Spleen (tissue), 11 donors: ENCODE data around the gene SDK1. TPM values are rescaled to one million over a fixed set of nuclear protein-coding genes. Genes with fewer than 3 reads are reported as not detected.

Experiments
- DNase-seq: peaks from one replicate; pipeline ENCODE4 v3.0.0-alpha.2; 2020
- H3K27ac ChIP-seq, 8 donors: fragments of 200-600 bp; sonication (generic) in 7 of 8; 1 replicate in 4 of 8; 2 replicates in 4 of 8; pipeline versions ENCODE4 v1.5.0 to v1.8.0; 2016 to 2021; ENCODE audit warnings: inconsistent platforms in 4 of 8, mild to moderate bottlenecking in 4 of 8, moderate library complexity in 1 of 8
- H3K27me3 ChIP-seq, 7 donors: fragments of 200-600 bp; sonication (generic) in 6 of 7; replicated peaks in 1 of 7; 1 replicate in 4 of 7; 2 replicates in 3 of 7; pipeline versions ENCODE4 v1.5.0 to v1.8.0; 2016 to 2021; ENCODE audit warnings: inconsistent platforms in 3 of 7, mild to moderate bottlenecking in 1 of 7
- H3K36me3 ChIP-seq, 6 donors: fragments of 200-600 bp; sonication (generic) in 5 of 6; 1 replicate in 4 of 6; 2 replicates in 2 of 6; pipeline versions ENCODE4 v1.5.0 to v1.8.0; 2016 to 2021; ENCODE audit warnings: inconsistent platforms in 2 of 6
- H3K4me1 ChIP-seq, 6 donors: fragments of 200-600 bp; sonication (generic) in 5 of 6; 1 replicate in 3 of 6; 2 replicates in 3 of 6; pipeline versions ENCODE4 v1.5.0 to v1.8.0; 2016 to 2021; ENCODE audit warnings: inconsistent platforms in 3 of 6
- H3K4me3 ChIP-seq, 8 donors: fragments of 200-600 bp; sonication (generic) in 7 of 8; 1 replicate in 4 of 8; 2 replicates in 4 of 8; pipeline versions ENCODE4 v1.5.0 to v1.8.0; 2016 to 2021; ENCODE audit warnings: inconsistent platforms in 4 of 8, mild to moderate bottlenecking in 4 of 8, moderate library complexity in 2 of 8
- H3K9me3 ChIP-seq, 8 donors: fragments of 200-600 bp; sonication (generic) in 7 of 8; 1 replicate in 4 of 8; 2 replicates in 4 of 8; pipeline versions ENCODE4 v1.5.0 to v1.8.0; 2016 to 2021; ENCODE audit warnings: inconsistent platforms in 4 of 8
- POLR2A ChIP-seq, 3 donors: fragments of 450-650 bp; IDR thresholded peaks; one replicate each; pipeline ENCODE4 v1.5.1; 2017; ENCODE audit warnings: antibody characterized with exemption in 3 of 3, mild to moderate bottlenecking in 1 of 3
- POLR2AphosphoS5 ChIP-seq, 3 donors: sonication (generic); formaldehyde crosslinking; IDR thresholded peaks; one replicate each; pipeline ENCODE4 v1.5.1; 2017; ENCODE audit warnings: antibody characterized with exemption in 3 of 3
- WGBS, 5 donors: extraction: QIAGEN DNeasy Blood & Tissue Kit in 3 of 5; methylation state at CpG; one replicate each; pipeline versions ENCODE4 v1.1.5 to v1.1.7; 2013 to 2018; 5-methylcytosine and 5-hydroxymethylcytosine counted together
- intact Hi-C: fragments of 100-400 bp; cut with DNase I; formaldehyde crosslinking; loops from one replicate; pipeline ENCODE4 v1.15.0; 2023; ENCODE audit warnings: low total_unique reads
- polyA plus RNA-seq, 3 donors: library from polyadenylated mRNA; stranded (reverse); fragments of 200-250 nt; gene quantifications; one replicate each; pipeline ENCODE4 v1.2.1, GENCODE V29; 2013
- total RNA-seq, 7 donors: library from RNA; depleted of rRNA in 3 of 7; stranded (reverse); fragments of >200 nt in 3 of 7; fragmentation: NEBNext Ultra II Directional in 4 of 7; extraction: Animal tissue kit (Norgen Biotek cat#: 25700) in 4 of 7; gene quantifications; one replicate each; pipeline versions ENCODE4 v1.1.0 to v1.2.1, GENCODE V29; 2016 to 2021
- TF ChIP-seq, protein P1 (sequence below), 11 experiments: fragments of 200-600 bp in 7 of 11; fragments of 450-650 bp in 4 of 11; sonication (generic) in 4 of 11; IDR thresholded peaks in 8 of 11; conservative IDR thresholded peaks in 3 of 11; 1 replicate in 7 of 11; 2 replicates in 4 of 11; pipeline versions ENCODE4 v1.4.0 to v1.8.0; 2016 to 2021; ENCODE audit warnings: antibody characterized with exemption in 11 of 11, inconsistent platforms in 4 of 11, mild to moderate bottlenecking in 1 of 11
- donor health status: healthy with polysubstance abuse.
- donor health status: DM: no; HTN: no; CAD: no; lungs with moderate emphysema.
- donor health status: DM: no; HTN: no; CAD: no.
- donor health status: Bipolar disorder and iron deficiency.
- donor health status: healthy.
- donor health status: DM: no; HTN: no; CAD: no.
- donor health status: DM: yes; HTN: yes; CAD: no.

Gene SDK1
- total and polyA plus RNA-seq, 10 donors: 3.2 to 54.1 (median 35.1) TPM

DNA sequence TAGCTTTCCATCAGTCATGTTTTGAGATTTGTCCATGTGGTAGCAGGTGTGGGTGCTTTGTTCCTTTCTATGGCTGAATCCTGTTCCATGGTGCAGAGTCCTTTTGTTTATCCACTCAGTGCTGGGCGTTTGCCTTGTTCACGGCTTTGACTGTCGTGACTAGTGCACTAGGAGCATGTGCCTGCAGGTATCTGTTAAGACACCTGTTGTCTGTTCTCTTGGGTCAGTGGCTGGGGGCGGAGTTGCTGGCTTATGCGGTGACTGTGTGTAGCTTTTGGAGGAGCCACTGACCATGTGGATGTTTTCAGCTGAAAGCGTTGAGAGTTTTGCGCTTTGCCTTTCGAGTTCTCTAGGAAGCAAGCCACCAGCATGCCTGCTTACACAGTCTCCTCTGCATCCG is 807.9 kb downstream of the SDK1 start:
- Histone ChIP-seq H3K27ac (no peak overlapping the region), H3K36me3 (peaks cover 0 to 12% (median 2%) of the 10 kb centered on the region in 6 donors), H3K27me3 (no peaks in the 10 kb centered on the region), H3K9me3 (no peaks in the 10 kb centered on the region), H3K4me3 (no peak overlapping the region), H3K4me1 (no peaks in the 10 kb centered on the region)
- peak; percentile 58 for DNase-seq
- intact Hi-C loops: no loop called here
- TF ChIP-seq, protein P1, sequence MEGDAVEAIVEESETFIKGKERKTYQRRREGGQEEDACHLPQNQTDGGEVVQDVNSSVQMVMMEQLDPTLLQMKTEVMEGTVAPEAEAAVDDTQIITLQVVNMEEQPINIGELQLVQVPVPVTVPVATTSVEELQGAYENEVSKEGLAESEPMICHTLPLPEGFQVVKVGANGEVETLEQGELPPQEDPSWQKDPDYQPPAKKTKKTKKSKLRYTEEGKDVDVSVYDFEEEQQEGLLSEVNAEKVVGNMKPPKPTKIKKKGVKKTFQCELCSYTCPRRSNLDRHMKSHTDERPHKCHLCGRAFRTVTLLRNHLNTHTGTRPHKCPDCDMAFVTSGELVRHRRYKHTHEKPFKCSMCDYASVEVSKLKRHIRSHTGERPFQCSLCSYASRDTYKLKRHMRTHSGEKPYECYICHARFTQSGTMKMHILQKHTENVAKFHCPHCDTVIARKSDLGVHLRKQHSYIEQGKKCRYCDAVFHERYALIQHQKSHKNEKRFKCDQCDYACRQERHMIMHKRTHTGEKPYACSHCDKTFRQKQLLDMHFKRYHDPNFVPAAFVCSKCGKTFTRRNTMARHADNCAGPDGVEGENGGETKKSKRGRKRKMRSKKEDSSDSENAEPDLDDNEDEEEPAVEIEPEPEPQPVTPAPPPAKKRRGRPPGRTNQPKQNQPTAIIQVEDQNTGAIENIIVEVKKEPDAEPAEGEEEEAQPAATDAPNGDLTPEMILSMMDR (IDR thresholded peaks at IDR 0.05 in 8 of 11, conservative IDR thresholded peaks at IDR 0.05 in 3 of 11): no peak
- TF ChIP-seq POLR2AphosphoS5 (IDR thresholded peaks at IDR 0.05) (no peak), POLR2A (IDR thresholded peaks at IDR 0.05) (no peak)
- WGBS, 5 donors: 84 to 93% (median 92%) methylated on average over 9 of the region's 9 CpGs

DNA sequence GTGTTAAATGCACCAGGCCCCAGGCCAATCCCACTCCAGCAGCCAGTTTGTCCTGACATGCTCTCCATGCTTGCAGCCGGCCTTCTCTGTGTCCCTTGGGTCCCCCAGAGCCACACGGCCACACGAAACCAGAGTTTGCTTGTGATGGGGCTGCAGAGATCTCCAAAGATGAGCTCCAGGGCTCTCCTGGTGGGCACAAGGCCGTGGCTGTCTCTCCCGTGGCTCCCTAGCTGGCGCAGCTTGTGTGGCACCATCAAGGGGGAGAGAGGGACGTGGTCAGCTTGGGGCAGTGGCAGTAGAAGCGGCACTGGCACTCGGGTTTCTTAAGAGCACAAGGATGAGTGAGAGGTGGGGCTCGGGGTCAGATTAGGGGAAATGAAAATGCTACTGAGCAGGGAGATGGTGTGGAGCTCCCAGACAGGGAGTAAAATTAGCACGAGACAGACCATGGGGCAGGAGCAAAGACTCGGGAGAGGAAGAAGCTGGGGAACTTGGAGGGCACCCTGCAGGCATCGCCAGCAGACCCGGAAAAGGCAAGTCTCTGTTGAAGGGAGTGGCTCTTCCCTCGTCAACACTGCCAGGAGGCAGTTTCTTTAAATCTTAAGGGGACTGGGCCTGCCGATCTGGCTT is 808.5 kb downstream of the SDK1 start:
- intact Hi-C loops: no loop called here

DNA sequence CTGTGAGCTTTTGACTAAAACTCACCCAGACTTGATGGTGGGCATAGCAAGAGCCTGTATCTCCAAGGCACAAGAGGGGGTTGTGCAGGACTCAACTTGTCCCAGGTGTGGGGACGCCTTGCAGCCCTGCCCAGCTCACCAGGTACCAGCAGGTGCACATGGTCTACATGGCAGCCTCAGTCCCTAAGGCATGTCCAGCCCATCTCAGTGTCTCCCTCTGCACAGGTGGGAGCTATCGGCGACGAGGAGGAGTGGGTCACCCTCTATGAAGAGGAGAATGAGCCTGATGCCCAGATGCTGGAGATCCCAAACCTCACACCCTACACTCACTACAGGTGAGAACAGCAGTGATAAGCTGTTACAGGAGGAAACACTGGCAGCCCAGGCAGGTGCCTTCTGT is 809.4 kb downstream of the SDK1 start:
- Histone ChIP-seq H3K36me3 (peaks cover 0 to 25% (median 3%) of the 10 kb centered on the region in 6 donors), H3K4me3 (no peak overlapping the region), H3K27ac (peak overlapping the region in 4 of 8 donors; percentile 35 to 62 (median 49)), H3K9me3 (no peaks in the 10 kb centered on the region), H3K27me3 (no peaks in the 10 kb centered on the region), H3K4me1 (no peaks in the 10 kb centered on the region)
- TF ChIP-seq, protein P1 (IDR thresholded peaks at IDR 0.05 in 8 of 11, conservative IDR thresholded peaks at IDR 0.05 in 3 of 11): no peak
- TF ChIP-seq POLR2A (IDR thresholded peaks at IDR 0.05) (no peak), POLR2AphosphoS5 (IDR thresholded peaks at IDR 0.05) (no peak)
- DNase-seq: peak; percentile 51
- WGBS, 5 donors: 80 to 95% (median 91%) methylated on average over 2 to 4 of the region's 4 CpGs
- intact Hi-C loops: no loop called here

More for the DNA sequence above, 808.5 kb downstream of the SDK1 start:
- TF ChIP-seq, protein P1 (IDR thresholded peaks at IDR 0.05 in 8 of 11, conservative IDR thresholded peaks at IDR 0.05 in 3 of 11): no peak
- TF ChIP-seq POLR2AphosphoS5 (IDR thresholded peaks at IDR 0.05): no peak
- no peak for TF ChIP-seq POLR2A (IDR thresholded peaks at IDR 0.05)
- peak overlapping the region in 3 of 8 donors; percentile 13 to 44 (median 35) for H3K27ac ChIP-seq
- WGBS, 5 donors: 78 to 84% (median 78%) methylated on average over 16 of the region's 16 CpGs
- no peak overlapping the region for H3K4me3 ChIP-seq
- no peaks in the 10 kb centered on the region for H3K9me3 ChIP-seq
- no peaks in the 10 kb centered on the region for H3K27me3 ChIP-seq
- peaks cover 0 to 18% (median 3%) of the 10 kb centered on the region in 6 donors for H3K36me3 ChIP-seq
- peak; percentile 69 for DNase-seq
- H3K4me1 ChIP-seq: no peaks in the 10 kb centered on the region

DNA sequence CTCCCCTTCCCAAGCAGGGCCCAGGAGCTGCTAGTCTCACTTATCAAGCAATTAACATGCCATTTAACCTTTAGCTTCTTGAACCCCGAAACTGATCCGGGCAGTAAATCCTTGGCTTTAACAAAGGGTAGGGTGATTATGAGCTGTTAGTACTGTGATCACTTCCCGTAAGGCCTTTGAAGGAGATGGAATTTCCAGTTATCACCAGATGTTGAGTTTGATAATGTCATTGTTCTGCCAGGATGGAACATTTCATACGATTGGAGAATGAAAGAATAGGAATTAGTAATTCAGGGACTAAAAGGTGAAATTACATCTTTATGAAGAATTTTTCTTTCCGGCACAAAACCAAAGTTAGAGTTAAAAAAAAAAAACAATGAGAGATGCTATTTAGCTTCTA is 810.1 kb downstream of the SDK1 start:
- Histone ChIP-seq H3K4me3 (no peak overlapping the region), H3K36me3 (peaks cover 0 to 29% (median 3%) of the 10 kb centered on the region in 6 donors), H3K4me1 (no peaks in the 10 kb centered on the region), H3K9me3 (no peaks in the 10 kb centered on the region), H3K27ac (peak overlapping the region in 5 of 8 donors; percentile 6 to 62 (median 52)), H3K27me3 (no peaks in the 10 kb centered on the region)
- intact Hi-C loops: no loop called here
- TF ChIP-seq POLR2AphosphoS5 (IDR thresholded peaks at IDR 0.05): peak in 1 of 3 donors; percentile 44
- TF ChIP-seq POLR2A (IDR thresholded peaks at IDR 0.05): no peak
- TF ChIP-seq, protein P1 (IDR thresholded peaks at IDR 0.05 in 8 of 11, conservative IDR thresholded peaks at IDR 0.05 in 3 of 11): no peak
- 61 to 77% (median 69%) methylated on average over 5 of the region's 5 CpGs for WGBS, 5 donors
- no peak for DNase-seq
